ENCODE measurements around the gene NXPH2. TPM values are rescaled to one million over a fixed set of nuclear protein-coding genes. Genes with fewer than 3 reads are reported as not detected.

NXPH2 gene
- total and polyA plus RNA-seq, 2 of the 13 experiments (the other 11 are each of a cell fraction or from before 2014, with no cell fraction given) = not detected

DNA sequence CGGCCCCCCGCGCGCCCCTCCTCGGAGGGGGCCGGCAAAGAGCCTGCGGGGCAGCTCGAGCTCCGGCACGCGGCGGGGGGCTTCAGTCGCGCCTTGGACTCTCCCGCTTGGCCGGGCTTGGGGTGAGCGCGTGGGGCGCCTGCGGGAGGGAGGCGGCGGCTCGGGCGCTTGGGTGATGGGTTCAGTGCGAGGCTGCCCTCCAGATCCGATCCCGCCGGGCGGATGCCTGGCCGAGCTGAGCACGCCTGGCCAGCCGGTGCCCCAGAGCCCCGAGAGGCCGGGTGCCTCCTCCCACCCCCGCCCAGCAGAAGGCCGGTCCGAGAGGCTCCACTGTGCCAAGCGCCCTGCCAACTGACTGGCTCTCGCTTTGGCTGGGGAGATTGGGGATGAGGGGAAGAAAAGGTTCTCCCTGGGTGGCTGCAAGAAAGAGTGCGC, 273 bp upstream of the NXPH2 start:
- H3K9ac ChIP-seq (ENCODE audit: insufficient read depth, low read depth, low read length) = no peak overlapping the region
- BruUV-seq (replicated peaks) = no TSS peak
- H2AFZ ChIP-seq (ENCODE audit: low read length) = no peak overlapping the region
- no peak overlapping the region for H3K27ac ChIP-seq (ENCODE audit: extremely low read length, insufficient read depth, low read length)
- H3K79me2 ChIP-seq (ENCODE audit: insufficient read depth, low read length) = no peaks in the 10 kb centered on the region
- in situ Hi-C loops (cut with HindIII; ENCODE audit: extremely low pct_ligation_motif_present, low pct_unique_long_range_greater_than_20kb) = no loop called here
- 10% methylated on average over 11 of the region's 40 CpGs for WGBS (ENCODE audit: low lambda C conversion rate)
- TF ChIP-seq IKZF4 (CRISPR knock-in tag; IDR thresholded peaks at IDR 0.05; ENCODE audit: borderline replicate concordance, low read depth, not compliant biosample characterization) (no peak), ZNF333 (CRISPR knock-in tag; IDR thresholded peaks at IDR 0.05; ENCODE audit: borderline replicate concordance) (0 out of 2 replicates have a peak, but pooled peaks have one; percentile 6), ATF7-NPFF (CRISPR knock-in tag; IDR thresholded peaks at IDR 0.05; ENCODE audit: low read depth) (0 out of 2 replicates have a peak, but pooled peaks have one; percentile 4)
- peak overlapping the region in 1 of 3 experiments; percentile 37; a peak in 1 of 6 replicates for H3K4me3 ChIP-seq (replicated peaks in 1 of 3; ENCODE audit: insufficient read depth in 1 of 3, low read depth in 2 of 3, low read length in 3 of 3)
- FAIRE-seq (no peak), DNase-seq (ENCODE audit: low spot score) (no peak), ATAC-seq (peak; percentile 66)
- H3K27me3 ChIP-seq (ENCODE audit: control insufficient read depth in 1 of 2, insufficient read depth in 2 of 2, low read length in 2 of 2) = peaks cover 8 to 58% of the 10 kb centered on the region in 2 experiments; a peak in 4 of 5 replicates
- H3K9me3 ChIP-seq (ENCODE audit: low read length) = no peaks in the 10 kb centered on the region
- ChIA-PET POLR2A (no interaction called here), CTCF (ENCODE audit: low intra/inter-chr PET ratio, low total read pairs) (no interaction called here)
- intact Hi-C loops (cut with micrococcal nuclease; ENCODE audit: unreplicated experiment) = loop anchor here (10.0 kb wide), 1 partner anchor 156 kb away; no protein-coding TSS in a partner anchor
- no peaks in the 10 kb centered on the region for H3K36me3 ChIP-seq (replicated peaks in 1 of 2; ENCODE audit: control insufficient read depth in 1 of 2, insufficient read depth in 2 of 2, low read length in 2 of 2)
- 0 out of 2 replicates have a peak overlapping the region, but pooled peaks have one; percentile 64 for H3K4me2 ChIP-seq (ENCODE audit: low read depth, low read length)
- no peaks in the 10 kb centered on the region for H4K20me1 ChIP-seq (ENCODE audit: insufficient read depth, low read length)
- H3K4me1 ChIP-seq (ENCODE audit: insufficient read depth, low read length) = peaks cover 16% of the 10 kb centered on the region

- peak; percentile 28 for ATAC-seq
- no peaks in the 10 kb centered on the region for H4K20me1 ChIP-seq (ENCODE audit: insufficient read depth, low read length)
- H3K27ac ChIP-seq (ENCODE audit: extremely low read length, insufficient read depth, low read length) = no peak overlapping the region
- H3K4me1 ChIP-seq (ENCODE audit: insufficient read depth, low read length) = peaks cover 16% of the 10 kb centered on the region
- no peak for DNase-seq (ENCODE audit: low spot score)
- no peaks in the 10 kb centered on the region for H3K36me3 ChIP-seq (replicated peaks in 1 of 2; ENCODE audit: control insufficient read depth in 1 of 2, insufficient read depth in 2 of 2, low read length in 2 of 2)
- WGBS (ENCODE audit: low lambda C conversion rate) = 36% methylated on average over 20 of the region's 20 CpGs
- FAIRE-seq = no peak
- peaks cover 8 to 53% of the 10 kb centered on the region in 2 experiments; a peak in 4 of 5 replicates for H3K27me3 ChIP-seq (ENCODE audit: control insufficient read depth in 1 of 2, insufficient read depth in 2 of 2, low read length in 2 of 2)
- TF ChIP-seq, protein P1, sequence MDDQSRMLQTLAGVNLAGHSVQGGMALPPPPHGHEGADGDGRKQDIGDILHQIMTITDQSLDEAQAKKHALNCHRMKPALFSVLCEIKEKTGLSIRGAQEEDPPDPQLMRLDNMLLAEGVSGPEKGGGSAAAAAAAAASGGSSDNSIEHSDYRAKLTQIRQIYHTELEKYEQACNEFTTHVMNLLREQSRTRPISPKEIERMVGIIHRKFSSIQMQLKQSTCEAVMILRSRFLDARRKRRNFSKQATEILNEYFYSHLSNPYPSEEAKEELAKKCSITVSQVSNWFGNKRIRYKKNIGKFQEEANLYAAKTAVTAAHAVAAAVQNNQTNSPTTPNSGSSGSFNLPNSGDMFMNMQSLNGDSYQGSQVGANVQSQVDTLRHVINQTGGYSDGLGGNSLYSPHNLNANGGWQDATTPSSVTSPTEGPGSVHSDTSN (CRISPR knock-in tag; IDR thresholded peaks at IDR 0.05; ENCODE audit: borderline replicate concordance) = no peak
- TF ChIP-seq MTF2 (CRISPR knock-in tag; IDR thresholded peaks at IDR 0.05; ENCODE audit: borderline replicate concordance) = 0 out of 2 replicates have a peak, but pooled peaks have one; percentile 22
- H3K9ac ChIP-seq (ENCODE audit: insufficient read depth, low read depth, low read length) = no peak overlapping the region
- no peaks in the 10 kb centered on the region for H3K9me3 ChIP-seq (ENCODE audit: low read length)
- H3K4me3 ChIP-seq (replicated peaks in 1 of 3; ENCODE audit: insufficient read depth in 1 of 3, low read depth in 2 of 3, low read length in 3 of 3) = peak overlapping the region in 1 of 3 experiments; percentile 43; a peak in 1 of 6 replicates
- ChIA-PET POLR2A (no interaction called here), CTCF (ENCODE audit: low intra/inter-chr PET ratio, low total read pairs) (no interaction called here)
- H2AFZ ChIP-seq (ENCODE audit: low read length) = no peak overlapping the region
- H3K79me2 ChIP-seq (ENCODE audit: insufficient read depth, low read length) = no peaks in the 10 kb centered on the region
- in situ Hi-C loops (cut with HindIII; ENCODE audit: extremely low pct_ligation_motif_present, low pct_unique_long_range_greater_than_20kb) (no loop called here), intact Hi-C loops (cut with micrococcal nuclease; ENCODE audit: unreplicated experiment) (no loop called here)
- peak overlapping the region; percentile 64 for H3K4me2 ChIP-seq (ENCODE audit: low read depth, low read length)
- no TSS peak for BruUV-seq (replicated peaks)
These were observed 797 bp downstream of the NXPH2 start for GRCh38 chr2:138779406-138779780.

Measured in HepG2 (cell line).